B cell (primary cell): Measurements from ENCODE around the gene COBLL1. TPM values are rescaled to one million over a fixed set of nuclear protein-coding genes. Genes with fewer than 3 reads are reported as not detected.

Experiments
- ATAC-seq: fragments of 200-7000 bp; cut with Tn5 transposase; one replicate; pipeline ENCODE4 v1.10.0; 2021; ENCODE audit warnings: low read depth, mild to moderate bottlenecking, moderate number of reproducible peaks, moderate library complexity
- CTCF ChIA-PET: fragments of 350-600 bp; sonication (Branson Sonifier 250); formaldehyde crosslinking; loops from one replicate; lab custom pipeline; 2021; ENCODE audit warnings: antibody characterized with exemption, inconsistent platforms; lab: Charles Lee
- POLR2A ChIA-PET: fragments of 350-600 bp; sonication (Branson Sonifier 250); formaldehyde crosslinking; loops from one replicate; lab custom pipeline; 2021; ENCODE audit warnings: antibody characterized with exemption; lab: Charles Lee
- DNase-seq: peaks from one replicate; pipeline ENCODE4 v3.0.0; 2013
- H2AFZ ChIP-seq: 2 replicates; pipeline ENCODE4 v1.6.1; 2012; ENCODE audit warnings: mild to moderate bottlenecking, low read depth, low read length; ENCODE audit not compliant: insufficient read depth, poor library complexity, severe bottlenecking
- H3K27ac ChIP-seq, 2 donors: 1 replicate in 1 of 2; 2 replicates in 1 of 2; pipeline ENCODE4 v1.5.1; 2012 to 2013; ENCODE audit warnings: low read length in 2 of 2, mild to moderate bottlenecking in 2 of 2, moderate library complexity in 1 of 2
- H3K27me3 ChIP-seq, 4 experiments: fragments of 200-600 bp in 1 of 4; sonication (generic) in 1 of 4; replicated peaks in 1 of 4; 1 replicate in 2 of 4; 2 replicates in 2 of 4; pipeline versions ENCODE4 v1.6.1 to v1.7.0; 2013 to 2016; ENCODE audit warnings: low read length in 3 of 4, mild to moderate bottlenecking in 2 of 4, mixed read lengths in 1 of 4, moderate library complexity in 1 of 4; ENCODE audit not compliant: insufficient read depth in 4 of 4, control insufficient read depth in 3 of 4; ENCODE audit errors: control extremely low read depth in 1 of 4
- H3K36me3 ChIP-seq, 2 experiments: replicated peaks in 1 of 2; 1 replicate in 1 of 2; 2 replicates in 1 of 2; pipeline versions ENCODE4 v1.6.1 to v1.7.1; 2013; ENCODE audit warnings: low read length in 1 of 2; ENCODE audit not compliant: insufficient read depth in 2 of 2, control insufficient read depth in 1 of 2; ENCODE audit errors: control extremely low read depth in 1 of 2, extremely low read depth in 1 of 2
- H3K4me1 ChIP-seq, 2 donors: fragments of 200-600 bp in 1 of 2; sonication (generic) in 1 of 2; 1 replicate in 1 of 2; 2 replicates in 1 of 2; pipeline versions ENCODE4 v1.5.1 to v1.6.1; 2013 to 2017; ENCODE audit warnings: low read length in 2 of 2; ENCODE audit not compliant: control insufficient read depth in 2 of 2, insufficient read depth in 2 of 2
- H3K4me2 ChIP-seq: replicated peaks from 2 replicates; pipeline ENCODE3; 2012; ENCODE audit warnings: mild to moderate bottlenecking, low read depth, low read length; ENCODE audit not compliant: poor library complexity, severe bottlenecking
- H3K4me3 ChIP-seq, 5 experiments: fragments of 200-600 bp in 1 of 5; sonication (generic) in 1 of 5; 1 replicate in 3 of 5; 2 replicates in 2 of 5; pipeline versions ENCODE4 v1.5.1 to v1.7.0; 2011 to 2016; ENCODE audit warnings: low read length in 4 of 5, mild to moderate bottlenecking in 4 of 5, low read depth in 2 of 5, control low read depth in 1 of 5, moderate library complexity in 1 of 5; ENCODE audit not compliant: insufficient read depth in 1 of 5; ENCODE audit errors: control extremely low read depth in 1 of 5, extremely low read depth in 1 of 5
- H3K79me2 ChIP-seq: fragments of 200-600 bp; sonication (generic); one replicate; pipeline ENCODE4 v1.6.0; 2016; ENCODE audit warnings: low read length; ENCODE audit not compliant: control insufficient read depth, insufficient read depth
- H3K9ac ChIP-seq: fragments of 200-600 bp; sonication (generic); 2 replicates; pipeline ENCODE4 v1.6.1; 2017; ENCODE audit warnings: mild to moderate bottlenecking, low read length, moderate library complexity
- H3K9me3 ChIP-seq, 3 donors: one replicate each; pipeline versions ENCODE4 v1.6.1 to v1.7.1; 2013; ENCODE audit warnings: low read length in 2 of 3; ENCODE audit not compliant: control insufficient read depth in 2 of 3, insufficient read depth in 1 of 3; ENCODE audit errors: control extremely low read depth in 1 of 3
- H4K20me1 ChIP-seq: 2 replicates; pipeline ENCODE4 v1.6.0; 2012; ENCODE audit warnings: mild to moderate bottlenecking, low read length; ENCODE audit not compliant: insufficient read depth, control insufficient read depth, poor library complexity, severe bottlenecking
- H3K27ac Mint-ChIP-seq: one replicate; pipeline ENCODE4 v1.8.0; 2021; ENCODE audit warnings: mixed read lengths
- H3K27me3 Mint-ChIP-seq: one replicate; pipeline ENCODE4 v1.8.0; 2021; ENCODE audit warnings: mixed read lengths
- H3K4me1 Mint-ChIP-seq: one replicate; pipeline ENCODE4 v1.8.0; 2021; ENCODE audit warnings: mixed read lengths
- H3K4me3 Mint-ChIP-seq: one replicate; pipeline ENCODE4 v1.8.0; 2021; ENCODE audit warnings: mixed read lengths
- H3K9me3 Mint-ChIP-seq: one replicate; pipeline ENCODE4 v1.8.0; 2022; ENCODE audit warnings: mixed read lengths; ENCODE audit not compliant: insufficient read depth
- CTCF ChIP-seq: fragments of 200-600 bp; IDR thresholded peaks from one replicate; pipeline ENCODE4 v1.8.0; 2022; ENCODE audit warnings: antibody characterized with exemption, mild to moderate bottlenecking
- EZH2 ChIP-seq: IDR thresholded peaks from 2 replicates; pipeline ENCODE4 v1.6.1; 2012; ENCODE audit warnings: borderline replicate concordance, low read depth, mild to moderate bottlenecking, moderate library complexity, low read length; ENCODE audit not compliant: insufficient read depth, poor library complexity, severe bottlenecking
- WGBS: methylation state at CpG from one replicate; pipeline ENCODE4 v1.1.5; 2013; ENCODE audit warnings: missing lambda C conversion rate; ENCODE audit not compliant: insufficient coverage; 5-methylcytosine and 5-hydroxymethylcytosine counted together
- intact Hi-C: fragments of 100-400 bp; cut with micrococcal nuclease; formaldehyde crosslinking; loops from one replicate; pipeline ENCODE4 v1.10.0; 2022
- polyA plus RNA-seq: library from polyadenylated mRNA; depleted of rRNA; stranded (reverse); fragments of >200 nt; gene quantifications from 2 replicates; pipeline ENCODE4 v1.2.3, GENCODE V29; 2012
- total RNA-seq, 2 donors: library from RNA; stranded (reverse); fragments of 120-200 nt in 1 of 2; gene quantifications; 1 replicate in 1 of 2; 2 replicates in 1 of 2; pipeline versions ENCODE4 v1.2.3 to v1.2.4, GENCODE V29; 2013 to 2022

Gene COBLL1
- total and polyA plus RNA-seq, 2 donors (not counting 1 experiment from before 2014, with no cell fraction given) = 45.1 to 234 TPM

GRCh38 chr2:164836907-164837306 lies 4.7 kb downstream of the COBLL1 start:
- Histone ChIP-seq H3K9ac (no peak overlapping the region), H3K27ac (no peak overlapping the region), H3K4me2 (no peak overlapping the region), H3K27me3 (no peaks in the 10 kb centered on the region), H4K20me1 (no peaks in the 10 kb centered on the region), H2AFZ (no peak overlapping the region), H3K4me1 (peaks cover 17 to 30% of the 10 kb centered on the region in 2 donors), H3K9me3 (no peaks in the 10 kb centered on the region), H3K4me3 (no peak overlapping the region), H3K79me2 (peaks cover 71% of the 10 kb centered on the region), H3K36me3 (no peaks in the 10 kb centered on the region)
- Mint-ChIP-seq H3K9me3 (no peaks in the 10 kb centered on the region), H3K27me3 (no peaks in the 10 kb centered on the region), H3K4me1 (peaks cover 49% of the 10 kb centered on the region), H3K4me3 (no peak overlapping the region), H3K27ac (peak overlapping the region; percentile 53)
- no peak for TF ChIP-seq EZH2
- TF ChIP-seq CTCF = no peak
- 83% methylated on average over 1 of the region's 3 CpGs for WGBS
- DNase-seq (no peak), ATAC-seq (no peak)
- POLR2A ChIA-PET = no interaction called here
- intact Hi-C loops = loop anchor here (5.0 kb wide), 1 partner anchor 35 kb away; no protein-coding TSS in a partner anchor
- CTCF ChIA-PET = interaction anchor here (1.0 to 1.3 kb wide), 3 partner anchors 76 to 180 kb away, joined by 3 to 8 read pairs (median 3); no protein-coding TSS in a partner anchor

GRCh38 chr2:164835302-164835701 lies 6.3 kb downstream of the COBLL1 start:
- H3K27me3 ChIP-seq = no peaks in the 10 kb centered on the region
- H3K27ac Mint-ChIP-seq = peak overlapping the region; percentile 1
- no peak overlapping the region for H3K9ac ChIP-seq
- no peaks in the 10 kb centered on the region for H3K9me3 ChIP-seq
- intact Hi-C loops = loop anchor here (5.0 kb wide), 1 partner anchor 33 kb away; no protein-coding TSS in a partner anchor
- ChIA-PET POLR2A (no interaction called here), CTCF (interaction anchor here (1.1 to 1.5 kb wide), 2 partner anchors 75 to 97 kb away, joined by 3 read pairs; no protein-coding TSS in a partner anchor)
- H2AFZ ChIP-seq = no peak overlapping the region
- peaks cover 50% of the 10 kb centered on the region for H3K4me1 Mint-ChIP-seq
- peaks cover 17 to 34% of the 10 kb centered on the region in 2 donors for H3K4me1 ChIP-seq
- peak overlapping the region in 1 of 2 donors; percentile 14 for H3K27ac ChIP-seq
- DNase-seq (peak; percentile 29), ATAC-seq (peak; percentile 21)
- H3K4me2 ChIP-seq = peak overlapping the region; percentile 24
- no peak overlapping the region for H3K4me3 ChIP-seq
- H3K36me3 ChIP-seq = no peaks in the 10 kb centered on the region
- no peaks in the 10 kb centered on the region for H3K9me3 Mint-ChIP-seq
- no peak for TF ChIP-seq CTCF
- no peak for TF ChIP-seq EZH2
- H3K79me2 ChIP-seq = peaks cover 78% of the 10 kb centered on the region
- H3K4me3 Mint-ChIP-seq = peak overlapping the region; percentile 0
- H4K20me1 ChIP-seq = peaks cover 4% of the 10 kb centered on the region
- no peaks in the 10 kb centered on the region for H3K27me3 Mint-ChIP-seq
